ENCODE results near the gene TBX18. TPM values are rescaled to one million over a fixed set of nuclear protein-coding genes. Genes with fewer than 3 reads are reported as not detected.

The TBX18 gene
- total RNA-seq, 1 experiment from 2014 or later: under 0.01 TPM

DNA sequence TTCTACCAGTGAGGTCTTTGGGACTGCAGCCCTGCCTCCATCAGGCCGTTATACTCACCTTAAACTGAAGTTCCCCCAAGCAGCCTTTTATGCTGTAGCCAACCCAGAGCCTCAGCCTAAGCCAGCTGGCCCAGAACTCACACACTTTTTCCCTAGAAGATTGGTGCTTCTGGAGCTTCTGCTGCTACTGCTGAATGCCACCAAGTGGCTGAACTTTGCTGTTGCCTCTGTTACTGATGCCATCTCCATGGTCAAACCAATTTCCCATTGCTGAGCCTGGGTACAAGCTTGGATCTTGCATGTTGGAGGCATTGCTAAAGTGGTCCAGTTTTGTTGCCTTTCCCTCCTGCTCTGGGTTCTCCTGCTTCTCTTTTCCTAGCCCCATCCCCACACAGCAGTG is 15.0 kb upstream of the TBX18 start:
- Histone ChIP-seq H3K27me3 (ENCODE audit: control insufficient read depth, insufficient read depth, low read length) (peaks cover 32% of the 10 kb centered on the region), H3K4me3 (ENCODE audit: insufficient read depth, low read depth, low read length) (no peak overlapping the region), H3K36me3 (replicated peaks; ENCODE audit: control insufficient read depth, insufficient read depth, low read length) (no peaks in the 10 kb centered on the region)
- DNase-seq: no peak

- Histone ChIP-seq H3K4me3 (ENCODE audit: insufficient read depth, low read depth, low read length) (no peak overlapping the region), H3K36me3 (replicated peaks; ENCODE audit: control insufficient read depth, insufficient read depth, low read length) (no peaks in the 10 kb centered on the region), H3K27me3 (ENCODE audit: control insufficient read depth, insufficient read depth, low read length) (peaks cover 46% of the 10 kb centered on the region)
- DNase-seq: no peak
Measured at GRCh38 chr6:84777888-84778287, 13.5 kb upstream of the TBX18 start.

GRCh38 chr6:84776392-84776791 is 12.0 kb upstream of the TBX18 start:
- Histone ChIP-seq H3K4me3 (ENCODE audit: insufficient read depth, low read depth, low read length) (no peak overlapping the region), H3K36me3 (replicated peaks; ENCODE audit: control insufficient read depth, insufficient read depth, low read length) (no peaks in the 10 kb centered on the region), H3K27me3 (ENCODE audit: control insufficient read depth, insufficient read depth, low read length) (peaks cover 61% of the 10 kb centered on the region)
- no peak for DNase-seq

DNA sequence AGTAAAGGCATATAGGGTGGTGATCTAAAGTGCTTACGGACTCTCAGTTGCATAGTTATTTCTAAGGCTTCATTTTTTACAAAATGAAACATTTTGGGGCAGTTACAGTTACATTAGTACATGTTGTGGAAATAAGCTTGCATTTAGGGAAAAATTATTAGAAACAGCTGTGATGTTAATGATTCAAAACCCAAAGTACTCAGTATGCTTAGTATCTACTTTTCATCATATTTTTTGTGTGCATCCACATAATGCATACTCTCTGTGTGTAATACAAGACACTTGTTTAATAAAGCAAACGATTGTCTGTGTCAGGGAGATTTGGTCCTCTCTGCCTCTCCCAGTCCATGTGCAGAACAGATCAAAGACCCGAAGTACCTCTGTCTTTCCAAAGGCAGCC is 11.4 kb upstream of the TBX18 start:
- H3K27me3 ChIP-seq (ENCODE audit: control insufficient read depth, insufficient read depth, low read length): peaks cover 68% of the 10 kb centered on the region
- DNase-seq: no peak
- H3K36me3 ChIP-seq (replicated peaks; ENCODE audit: control insufficient read depth, insufficient read depth, low read length): no peaks in the 10 kb centered on the region
- no peak overlapping the region for H3K4me3 ChIP-seq (ENCODE audit: insufficient read depth, low read depth, low read length)

GRCh38 chr6:84774985-84775284 is 10.5 kb upstream of the TBX18 start:
- Histone ChIP-seq H3K27me3 (ENCODE audit: control insufficient read depth, insufficient read depth, low read length) (peaks cover 76% of the 10 kb centered on the region), H3K36me3 (replicated peaks; ENCODE audit: control insufficient read depth, insufficient read depth, low read length) (no peaks in the 10 kb centered on the region), H3K4me3 (ENCODE audit: insufficient read depth, low read depth, low read length) (peak overlapping the region; percentile 23; the same call in 1 of the 2 replicates)
- DNase-seq: no peak

DNA sequence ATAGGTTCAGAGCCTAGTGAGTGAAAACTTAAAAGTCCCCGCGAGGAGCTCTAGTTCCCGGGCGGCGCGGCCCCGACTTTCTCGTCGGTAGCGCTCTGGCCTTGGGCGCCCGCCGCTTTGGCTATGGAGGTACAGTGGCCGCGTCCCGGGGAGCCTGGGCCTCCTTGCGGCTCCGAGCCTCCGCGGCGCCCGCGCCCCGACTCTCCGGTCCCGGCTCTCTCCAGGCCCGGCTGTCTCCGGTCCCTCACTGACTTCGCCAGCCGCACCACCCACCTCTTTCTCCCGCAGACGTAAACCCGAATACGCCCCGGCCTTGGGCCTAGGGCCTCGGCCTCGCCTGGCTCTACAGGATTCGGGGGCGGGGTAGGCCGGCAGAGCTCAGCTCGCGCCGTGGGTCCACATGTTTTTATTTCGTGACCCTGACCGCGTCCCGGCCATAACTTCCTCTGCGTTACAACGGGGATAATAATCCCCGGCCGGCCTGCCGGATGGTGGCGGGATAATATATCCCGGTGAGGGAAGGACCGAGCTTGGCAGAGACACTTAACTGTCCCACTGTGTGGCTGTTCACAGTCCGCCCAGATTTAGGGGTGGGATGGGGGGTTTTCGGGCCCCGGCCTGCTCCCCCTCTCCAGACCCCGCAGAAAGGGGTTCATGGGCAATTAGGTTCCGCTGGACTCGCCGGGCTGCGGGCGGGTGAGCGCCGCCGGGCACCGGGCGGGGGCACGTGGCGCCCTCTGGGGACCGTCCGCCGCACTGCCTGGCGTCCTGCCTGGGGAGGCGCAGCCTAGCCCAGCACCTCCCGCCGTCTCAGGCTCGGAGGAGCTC is 10.0 kb upstream of the TBX18 start:
- Histone ChIP-seq H3K36me3 (replicated peaks; ENCODE audit: control insufficient read depth, insufficient read depth, low read length) (no peaks in the 10 kb centered on the region), H3K4me3 (ENCODE audit: insufficient read depth, low read depth, low read length) (peak overlapping the region; percentile 41), H3K27me3 (ENCODE audit: control insufficient read depth, insufficient read depth, low read length) (peaks cover 80% of the 10 kb centered on the region)
- DNase-seq: peak; percentile 93

DNA sequence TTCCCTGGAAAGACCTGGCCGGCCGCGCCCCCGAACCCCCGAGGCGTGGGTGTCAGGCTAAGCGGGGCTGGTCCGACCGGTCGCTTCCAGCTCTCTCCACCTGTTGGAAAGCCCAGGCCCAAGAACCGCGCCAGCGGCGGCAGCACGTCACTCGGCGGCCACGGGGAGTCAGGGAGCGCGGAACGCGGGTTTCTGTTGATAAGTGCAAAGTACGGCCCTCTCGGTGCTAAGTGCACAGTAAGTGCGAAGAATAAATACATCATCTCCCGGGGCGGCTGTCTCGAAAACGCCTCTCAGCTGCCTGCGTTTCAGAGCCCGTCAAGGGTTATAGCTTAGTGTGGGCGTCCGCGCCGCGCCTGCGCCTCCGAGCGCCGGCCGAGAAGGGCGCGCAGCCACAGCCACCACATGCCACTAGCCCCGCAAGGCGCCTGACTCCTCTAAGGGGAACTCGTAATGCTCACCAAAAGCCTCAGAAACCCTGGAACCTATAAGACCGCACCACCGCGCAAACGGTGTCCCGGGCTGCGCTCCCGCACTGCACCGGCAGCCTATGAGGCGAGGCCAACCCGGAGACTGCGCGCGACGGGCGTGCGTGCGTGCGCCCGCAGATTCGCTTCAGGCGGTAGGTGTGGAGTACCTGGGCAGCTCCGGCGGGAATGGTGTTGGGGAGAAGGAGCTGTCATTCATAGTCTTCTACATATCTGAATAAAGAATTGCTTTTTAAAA is 9.2 kb upstream of the TBX18 start:
- DNase-seq: peak; percentile 77
- H3K4me3 ChIP-seq (ENCODE audit: insufficient read depth, low read depth, low read length): peak overlapping the region; percentile 41
- H3K36me3 ChIP-seq (replicated peaks; ENCODE audit: control insufficient read depth, insufficient read depth, low read length): no peaks in the 10 kb centered on the region
- H3K27me3 ChIP-seq (ENCODE audit: control insufficient read depth, insufficient read depth, low read length): peaks cover 87% of the 10 kb centered on the region

GRCh38 chr6:84773133-84773430 is 8.7 kb upstream of the TBX18 start:
- Histone ChIP-seq H3K4me3 (ENCODE audit: insufficient read depth, low read depth, low read length) (peak overlapping the region; percentile 41; the same call in 1 of the 2 replicates), H3K36me3 (replicated peaks; ENCODE audit: control insufficient read depth, insufficient read depth, low read length) (no peaks in the 10 kb centered on the region), H3K27me3 (ENCODE audit: control insufficient read depth, insufficient read depth, low read length) (peaks cover 92% of the 10 kb centered on the region)
- DNase-seq: peak; percentile 65

DNA sequence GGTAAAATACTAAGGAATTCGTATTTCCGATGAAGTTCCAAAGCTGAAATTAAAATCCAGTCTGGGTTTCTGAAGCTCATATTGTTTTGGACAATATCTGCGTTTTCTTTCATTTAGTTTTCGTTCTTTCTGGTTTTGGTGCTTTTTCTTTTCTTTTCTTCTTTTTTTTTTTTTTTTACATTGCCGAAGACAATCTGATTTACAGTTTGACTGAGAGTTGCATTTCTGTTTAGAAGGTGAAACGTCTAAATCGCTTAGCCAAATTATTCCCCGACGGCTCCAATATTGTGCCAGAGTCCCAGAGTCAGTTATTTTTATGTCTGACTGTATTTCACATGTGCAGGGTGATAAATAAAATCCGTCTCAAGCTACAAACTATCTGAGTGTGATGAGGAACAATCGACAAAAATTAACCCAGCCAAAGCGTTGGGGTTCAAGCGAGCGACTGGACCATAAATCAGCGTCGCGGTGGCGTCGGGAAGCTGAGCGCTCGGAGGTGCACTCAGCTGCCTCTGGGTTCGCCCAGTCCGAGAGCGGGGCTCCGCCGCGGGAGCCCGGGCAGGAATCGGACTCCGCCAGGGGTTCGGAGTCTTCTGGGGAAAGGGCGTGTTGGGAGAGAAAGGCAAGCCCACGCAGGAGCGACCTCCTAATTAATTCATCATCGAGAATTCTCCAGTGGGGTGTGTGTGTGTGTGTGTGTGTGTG is 8.2 kb upstream of the TBX18 start:
- DNase-seq: peak; percentile 67
- H3K36me3 ChIP-seq (replicated peaks; ENCODE audit: control insufficient read depth, insufficient read depth, low read length): no peaks in the 10 kb centered on the region
- H3K27me3 ChIP-seq (ENCODE audit: control insufficient read depth, insufficient read depth, low read length): peaks cover 98% of the 10 kb centered on the region
- H3K4me3 ChIP-seq (ENCODE audit: insufficient read depth, low read depth, low read length): no peak overlapping the region

GRCh38 chr6:84771756-84772356 is 7.5 kb upstream of the TBX18 start:
- DNase-seq: peak; percentile 36
- H3K36me3 ChIP-seq (replicated peaks; ENCODE audit: control insufficient read depth, insufficient read depth, low read length): no peaks in the 10 kb centered on the region
- H3K27me3 ChIP-seq (ENCODE audit: control insufficient read depth, insufficient read depth, low read length): peaks cover 100% of the 10 kb centered on the region
- no peak overlapping the region for H3K4me3 ChIP-seq (ENCODE audit: insufficient read depth, low read depth, low read length)

DNA sequence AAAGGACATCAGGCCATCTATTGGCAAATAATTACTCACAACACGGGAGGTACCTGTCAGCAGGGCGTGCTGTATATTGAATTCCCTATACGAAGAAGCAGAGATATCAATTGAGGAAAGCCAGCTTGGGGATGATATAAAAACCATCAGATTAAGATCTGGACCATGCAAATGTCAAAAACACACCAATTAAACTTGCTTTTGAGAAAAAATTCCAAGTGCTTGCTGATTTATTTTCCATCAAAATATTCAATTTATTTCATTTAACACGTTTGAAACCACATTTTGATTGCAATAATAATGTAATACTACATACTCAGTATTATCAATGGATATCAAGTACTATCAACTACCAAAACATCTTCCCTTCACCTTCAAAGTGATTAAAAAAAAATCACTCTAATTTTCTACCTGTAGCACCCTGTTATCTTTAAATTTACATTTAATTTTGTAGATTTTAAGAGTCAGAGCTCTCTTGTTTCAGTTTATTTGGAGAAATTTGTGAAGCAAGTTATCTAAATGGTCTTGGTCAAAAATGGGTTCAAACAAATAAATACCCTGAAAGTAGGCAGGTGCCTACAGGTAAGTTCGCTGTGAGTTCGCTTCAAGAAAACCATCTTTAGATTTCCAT is 6.8 kb upstream of the TBX18 start:
- peaks cover 100% of the 10 kb centered on the region for H3K27me3 ChIP-seq (ENCODE audit: control insufficient read depth, insufficient read depth, low read length)
- no peak for DNase-seq
- no peak overlapping the region for H3K4me3 ChIP-seq (ENCODE audit: insufficient read depth, low read depth, low read length)
- H3K36me3 ChIP-seq (replicated peaks; ENCODE audit: control insufficient read depth, insufficient read depth, low read length): no peaks in the 10 kb centered on the region

- no peak overlapping the region for H3K4me3 ChIP-seq (ENCODE audit: insufficient read depth, low read depth, low read length)
- peaks cover 100% of the 10 kb centered on the region for H3K27me3 ChIP-seq (ENCODE audit: control insufficient read depth, insufficient read depth, low read length)
- H3K36me3 ChIP-seq (replicated peaks; ENCODE audit: control insufficient read depth, insufficient read depth, low read length): no peaks in the 10 kb centered on the region
- DNase-seq: no peak
Measured at GRCh38 chr6:84770521-84770920, 6.1 kb upstream of the TBX18 start.

DNA sequence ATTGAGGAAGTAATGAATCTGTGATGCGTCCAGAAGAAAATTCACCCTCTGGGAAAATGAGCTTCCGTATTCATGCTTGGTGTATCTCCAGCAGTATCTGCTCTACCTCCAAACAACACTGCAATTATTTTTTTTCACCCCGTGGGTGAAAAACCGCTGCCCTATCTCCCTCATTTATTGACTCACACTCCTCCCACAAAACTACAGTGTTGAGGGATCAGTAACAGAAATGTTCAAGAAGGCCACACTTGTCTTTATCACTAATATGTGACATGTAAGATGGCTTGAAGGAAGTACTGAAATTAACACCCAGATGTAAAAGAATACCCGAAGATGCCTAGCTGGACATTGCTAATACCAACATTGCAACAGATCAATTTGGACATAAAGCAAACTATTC is 4.9 kb upstream of the TBX18 start:
- Histone ChIP-seq H3K36me3 (replicated peaks; ENCODE audit: control insufficient read depth, insufficient read depth, low read length) (no peaks in the 10 kb centered on the region), H3K27me3 (ENCODE audit: control insufficient read depth, insufficient read depth, low read length) (peaks cover 96% of the 10 kb centered on the region), H3K4me3 (ENCODE audit: insufficient read depth, low read depth, low read length) (no peak overlapping the region)
- no peak for DNase-seq

DNA sequence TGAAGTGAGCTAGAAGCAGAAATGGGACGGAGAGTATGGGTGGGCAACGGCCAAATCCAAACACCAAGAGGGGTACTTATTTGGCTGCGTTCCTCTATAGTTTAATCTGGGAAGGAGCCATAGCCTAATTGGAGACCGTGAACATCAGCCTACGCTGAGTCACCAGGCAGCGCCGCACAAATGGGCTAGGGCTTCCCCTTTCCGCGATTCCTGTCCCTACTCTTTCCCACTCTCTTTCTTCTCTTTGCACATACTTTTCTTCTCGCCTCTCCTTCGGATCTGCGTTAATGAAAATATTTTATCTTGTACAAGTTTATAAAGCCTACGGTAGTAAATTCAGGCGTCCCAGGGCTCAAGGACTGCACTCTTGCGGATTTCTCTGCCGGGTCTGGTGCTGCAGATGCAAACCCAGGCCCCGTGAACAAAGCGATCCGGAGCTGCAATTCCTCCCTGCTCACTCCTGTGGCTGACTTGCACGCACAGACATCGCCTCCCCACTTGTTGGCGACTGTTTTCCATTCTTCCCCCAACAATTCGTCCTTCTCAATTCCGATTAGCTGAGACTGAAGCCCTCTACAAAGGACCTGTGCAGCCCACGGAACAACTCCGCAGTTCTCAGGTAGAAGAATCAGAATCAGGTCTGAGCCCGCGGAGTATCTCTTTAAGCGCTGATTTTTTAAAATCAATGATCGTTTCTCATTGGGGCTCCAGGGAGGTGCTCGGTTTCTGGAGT is 4.2 kb upstream of the TBX18 start:
- peak; percentile 66 for DNase-seq
- H3K4me3 ChIP-seq (ENCODE audit: insufficient read depth, low read depth, low read length): peak overlapping the region; percentile 10; the same call in 1 of the 2 replicates

More for the DNA sequence above, 4.2 kb upstream of the TBX18 start:
- Histone ChIP-seq H3K36me3 (replicated peaks; ENCODE audit: control insufficient read depth, insufficient read depth, low read length) (no peaks in the 10 kb centered on the region), H3K27me3 (ENCODE audit: control insufficient read depth, insufficient read depth, low read length) (peaks cover 96% of the 10 kb centered on the region)

Data from H7 (cell line).